Subcutaneous adipose tissue (tissue), 4 donors: ENCODE results near the gene RNF167. TPM values are rescaled to one million over a fixed set of nuclear protein-coding genes. Genes with fewer than 3 reads are reported as not detected.

Experiments
- CTCF ChIP-seq: fragments of 450-650 bp; IDR thresholded peaks from one replicate; pipeline ENCODE4 v1.5.1; 2016; ENCODE audit warnings: low read depth, mild to moderate bottlenecking, control low read depth, antibody characterized with exemption, moderate library complexity
- total RNA-seq, 4 donors: library from RNA; depleted of rRNA; stranded (reverse); fragments of >200 nt; gene quantifications; one replicate each; pipeline ENCODE4 v1.1.0, GENCODE V29; 2016

RNF167 gene
- total RNA-seq, 4 donors from 2014 or later = 21.7 to 42.0 (median 31.0) TPM

GRCh38 chr17:4967539-4968485 is 27.7 kb downstream of the RNF167 start, which contains the start of gene SPAG7:
SPAG7 (minus strand) TSS chr17:4967817; CDS start chr17:4967804, 13 bp downstream.
- no peak for TF ChIP-seq CTCF

GRCh38 chr17:4968486-4969046 is 28.5 kb downstream of the RNF167 start:
- no peak for TF ChIP-seq CTCF

GRCh38 chr17:4969047-4969550 is 29.0 kb downstream of the RNF167 start:
- TF ChIP-seq CTCF = no peak

- TF ChIP-seq CTCF = no peak
Observed at GRCh38 chr17:4969551-4970173, 29.6 kb downstream of the RNF167 start.

- no peak for TF ChIP-seq CTCF
Observed at GRCh38 chr17:4970273-4970672, 30.2 kb downstream of the RNF167 start.

GRCh38 chr17:4971826-4972225 is 31.8 kb downstream of the RNF167 start:
- TF ChIP-seq CTCF = no peak

GRCh38 chr17:4972322-4972721 is 32.3 kb downstream of the RNF167 start:
- TF ChIP-seq CTCF = no peak
